Measurements from ENCODE around the gene JMJD8.

JMJD8 gene

DNA sequence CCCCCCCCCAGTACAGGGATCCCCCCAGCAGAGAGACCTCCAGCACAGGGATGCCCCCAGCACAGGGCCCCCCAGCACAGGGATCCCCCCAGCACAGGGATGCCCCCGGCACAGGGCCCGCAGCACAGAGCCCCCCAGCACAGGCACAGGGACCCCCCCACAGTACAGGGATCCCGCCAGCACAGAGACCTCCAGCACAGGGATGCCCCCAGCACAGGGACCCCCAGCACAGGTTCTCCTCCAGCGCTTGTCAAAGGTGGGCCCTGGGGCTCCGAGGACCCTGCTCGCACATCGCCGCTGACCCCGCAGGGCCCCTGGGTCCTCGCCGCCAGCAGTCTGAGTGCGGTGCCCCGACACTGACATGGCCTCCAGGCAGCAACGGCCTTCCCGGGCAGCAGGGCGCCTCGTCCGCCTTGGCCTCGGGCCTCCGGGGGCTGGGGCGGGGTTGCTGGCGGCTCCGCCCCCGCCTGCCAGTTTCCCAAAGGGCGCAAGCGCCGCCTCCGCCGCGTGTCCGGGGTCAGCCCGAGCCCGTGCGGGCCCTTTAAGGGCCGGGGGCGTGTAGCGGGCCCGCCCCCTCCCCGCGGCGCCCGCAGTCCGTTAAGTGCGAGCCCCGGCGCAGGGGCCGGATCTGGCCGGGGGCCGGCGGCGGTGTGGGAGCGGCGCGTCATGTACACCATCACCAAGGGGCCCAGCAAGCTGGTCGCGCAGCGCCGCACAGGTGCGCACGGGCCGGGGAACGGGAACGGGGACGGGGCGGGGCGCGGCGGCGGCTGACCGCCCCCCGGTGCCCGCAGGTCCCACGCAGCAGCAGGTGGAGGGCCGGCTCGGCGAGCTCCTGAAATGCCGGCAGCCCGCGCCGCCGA, 42.6 kb downstream of the JMJD8 start, which contains the start of gene MCRIP2:
TSS of gene MCRIP2 (plus strand) at position 503 of the 863 bp plus-strand sequence. CDS start at position 667, 164 bp downstream.
- TF ChIP-seq POLR2AphosphoS5 (IDR thresholded peaks at IDR 0.05; ENCODE audit: low read depth, low read length) (peak; percentile 78), SIN3A (IDR thresholded peaks at IDR 0.05; ENCODE audit: borderline replicate concordance, insufficient read depth, low read length) (no peak), FOXP2 (optimal IDR thresholded peaks at IDR 0.05; ENCODE audit: borderline replicate concordance, extremely low read depth, extremely low read length, insufficient read depth) (no peak), TAF1 (IDR thresholded peaks at IDR 0.05; ENCODE audit: borderline replicate concordance, insufficient read depth, low read length) (0 out of 2 replicates have a peak, but pooled peaks have one; percentile 50)
- TF ChIP-seq, protein P1, sequence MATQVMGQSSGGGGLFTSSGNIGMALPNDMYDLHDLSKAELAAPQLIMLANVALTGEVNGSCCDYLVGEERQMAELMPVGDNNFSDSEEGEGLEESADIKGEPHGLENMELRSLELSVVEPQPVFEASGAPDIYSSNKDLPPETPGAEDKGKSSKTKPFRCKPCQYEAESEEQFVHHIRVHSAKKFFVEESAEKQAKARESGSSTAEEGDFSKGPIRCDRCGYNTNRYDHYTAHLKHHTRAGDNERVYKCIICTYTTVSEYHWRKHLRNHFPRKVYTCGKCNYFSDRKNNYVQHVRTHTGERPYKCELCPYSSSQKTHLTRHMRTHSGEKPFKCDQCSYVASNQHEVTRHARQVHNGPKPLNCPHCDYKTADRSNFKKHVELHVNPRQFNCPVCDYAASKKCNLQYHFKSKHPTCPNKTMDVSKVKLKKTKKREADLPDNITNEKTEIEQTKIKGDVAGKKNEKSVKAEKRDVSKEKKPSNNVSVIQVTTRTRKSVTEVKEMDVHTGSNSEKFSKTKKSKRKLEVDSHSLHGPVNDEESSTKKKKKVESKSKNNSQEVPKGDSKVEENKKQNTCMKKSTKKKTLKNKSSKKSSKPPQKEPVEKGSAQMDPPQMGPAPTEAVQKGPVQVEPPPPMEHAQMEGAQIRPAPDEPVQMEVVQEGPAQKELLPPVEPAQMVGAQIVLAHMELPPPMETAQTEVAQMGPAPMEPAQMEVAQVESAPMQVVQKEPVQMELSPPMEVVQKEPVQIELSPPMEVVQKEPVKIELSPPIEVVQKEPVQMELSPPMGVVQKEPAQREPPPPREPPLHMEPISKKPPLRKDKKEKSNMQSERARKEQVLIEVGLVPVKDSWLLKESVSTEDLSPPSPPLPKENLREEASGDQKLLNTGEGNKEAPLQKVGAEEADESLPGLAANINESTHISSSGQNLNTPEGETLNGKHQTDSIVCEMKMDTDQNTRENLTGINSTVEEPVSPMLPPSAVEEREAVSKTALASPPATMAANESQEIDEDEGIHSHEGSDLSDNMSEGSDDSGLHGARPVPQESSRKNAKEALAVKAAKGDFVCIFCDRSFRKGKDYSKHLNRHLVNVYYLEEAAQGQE (IDR thresholded peaks at IDR 0.05; ENCODE audit: insufficient read depth in 1 of 2, low read depth in 2 of 2, low read length in 2 of 2), result no peak

DNA sequence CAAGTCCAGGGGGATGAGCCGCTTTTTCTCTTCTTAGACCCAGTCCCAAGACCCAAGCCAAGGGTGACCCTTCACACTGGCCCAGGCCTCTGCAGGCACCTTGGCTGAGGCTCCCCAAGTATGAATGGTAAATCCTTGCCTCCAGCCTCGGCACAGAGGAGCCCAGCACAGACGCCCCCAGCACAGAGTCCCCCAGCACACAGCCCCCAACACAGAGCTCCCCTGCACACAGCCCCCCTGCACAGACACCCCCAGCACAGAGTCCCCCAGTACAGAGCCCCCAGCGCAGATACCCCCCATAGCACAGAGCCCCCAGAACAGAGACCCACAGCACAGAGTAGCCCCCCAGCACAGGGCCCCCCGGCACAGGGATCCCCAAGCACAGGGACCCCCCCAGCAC, 43.5 kb downstream of the JMJD8 start:
- TF ChIP-seq, protein P1 (IDR thresholded peaks at IDR 0.05; ENCODE audit: insufficient read depth in 1 of 2, low read depth in 2 of 2, low read length in 2 of 2), result no peak
- no peak for TF ChIP-seq SIN3A (IDR thresholded peaks at IDR 0.05; ENCODE audit: borderline replicate concordance, insufficient read depth, low read length)
- TF ChIP-seq TAF1 (IDR thresholded peaks at IDR 0.05; ENCODE audit: borderline replicate concordance, insufficient read depth, low read length), result no peak
- TF ChIP-seq POLR2AphosphoS5 (IDR thresholded peaks at IDR 0.05; ENCODE audit: low read depth, low read length), result no peak
- TF ChIP-seq FOXP2 (optimal IDR thresholded peaks at IDR 0.05; ENCODE audit: borderline replicate concordance, extremely low read depth, extremely low read length, insufficient read depth), result no peak

DNA sequence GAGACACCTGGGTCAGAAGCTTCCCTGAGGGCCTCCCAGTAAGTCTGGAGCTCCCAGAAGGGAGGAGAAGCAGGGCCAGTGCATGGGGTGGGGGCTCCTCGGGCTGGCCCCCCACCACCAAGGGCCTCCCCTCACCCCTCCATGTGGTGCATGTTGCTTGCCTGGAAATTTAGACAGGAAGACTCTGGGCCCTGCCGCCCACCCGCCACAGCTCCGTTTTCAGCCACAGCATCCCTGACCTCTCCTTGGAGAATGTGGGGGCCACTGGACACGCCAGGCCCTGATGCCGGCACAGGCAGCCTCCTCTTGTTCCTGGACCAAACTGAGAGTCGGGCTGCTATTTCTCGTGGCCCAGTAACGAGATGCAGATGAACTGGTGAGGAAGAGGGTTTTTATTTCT, 45.3 kb downstream of the JMJD8 start:
- TF ChIP-seq POLR2AphosphoS5 (IDR thresholded peaks at IDR 0.05; ENCODE audit: low read depth, low read length), result no peak
- TF ChIP-seq, protein P1 (IDR thresholded peaks at IDR 0.05; ENCODE audit: insufficient read depth in 1 of 2, low read depth in 2 of 2, low read length in 2 of 2), result no peak
- TF ChIP-seq SIN3A (IDR thresholded peaks at IDR 0.05; ENCODE audit: borderline replicate concordance, insufficient read depth, low read length), result no peak
- TF ChIP-seq FOXP2 (optimal IDR thresholded peaks at IDR 0.05; ENCODE audit: borderline replicate concordance, extremely low read depth, extremely low read length, insufficient read depth), result no peak
- no peak for TF ChIP-seq TAF1 (IDR thresholded peaks at IDR 0.05; ENCODE audit: borderline replicate concordance, insufficient read depth, low read length)

DNA sequence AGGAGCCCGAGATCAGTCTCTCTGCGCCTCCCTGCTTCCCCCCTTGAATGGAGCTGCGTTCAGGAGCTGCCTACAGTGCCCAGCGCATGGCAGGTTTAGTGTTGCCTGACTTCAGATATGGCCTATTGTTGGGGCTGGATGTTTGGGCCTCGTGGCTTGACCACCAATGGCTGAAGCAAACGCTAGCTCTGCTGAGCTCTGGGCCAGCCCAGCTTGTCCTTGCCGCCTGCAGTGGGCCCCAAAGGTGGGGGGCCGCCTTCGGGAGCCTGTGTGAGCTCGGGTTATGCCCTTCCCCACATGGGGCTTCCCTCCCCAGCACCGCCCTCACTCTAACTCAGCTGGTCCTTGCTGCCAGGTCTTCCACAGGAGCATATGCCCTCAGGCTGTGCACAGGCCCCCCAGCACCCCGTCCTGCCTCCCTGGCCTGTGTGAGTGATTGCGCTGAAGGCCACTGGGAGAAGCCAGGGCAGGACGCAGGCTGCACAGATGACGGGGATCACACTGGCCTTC, 46.0 kb downstream of the JMJD8 start:
- TF ChIP-seq TAF1 (IDR thresholded peaks at IDR 0.05; ENCODE audit: borderline replicate concordance, insufficient read depth, low read length), result no peak
- no peak for TF ChIP-seq POLR2AphosphoS5 (IDR thresholded peaks at IDR 0.05; ENCODE audit: low read depth, low read length)
- TF ChIP-seq SIN3A (IDR thresholded peaks at IDR 0.05; ENCODE audit: borderline replicate concordance, insufficient read depth, low read length), result no peak
- no peak for TF ChIP-seq FOXP2 (optimal IDR thresholded peaks at IDR 0.05; ENCODE audit: borderline replicate concordance, extremely low read depth, extremely low read length, insufficient read depth)

DNA sequence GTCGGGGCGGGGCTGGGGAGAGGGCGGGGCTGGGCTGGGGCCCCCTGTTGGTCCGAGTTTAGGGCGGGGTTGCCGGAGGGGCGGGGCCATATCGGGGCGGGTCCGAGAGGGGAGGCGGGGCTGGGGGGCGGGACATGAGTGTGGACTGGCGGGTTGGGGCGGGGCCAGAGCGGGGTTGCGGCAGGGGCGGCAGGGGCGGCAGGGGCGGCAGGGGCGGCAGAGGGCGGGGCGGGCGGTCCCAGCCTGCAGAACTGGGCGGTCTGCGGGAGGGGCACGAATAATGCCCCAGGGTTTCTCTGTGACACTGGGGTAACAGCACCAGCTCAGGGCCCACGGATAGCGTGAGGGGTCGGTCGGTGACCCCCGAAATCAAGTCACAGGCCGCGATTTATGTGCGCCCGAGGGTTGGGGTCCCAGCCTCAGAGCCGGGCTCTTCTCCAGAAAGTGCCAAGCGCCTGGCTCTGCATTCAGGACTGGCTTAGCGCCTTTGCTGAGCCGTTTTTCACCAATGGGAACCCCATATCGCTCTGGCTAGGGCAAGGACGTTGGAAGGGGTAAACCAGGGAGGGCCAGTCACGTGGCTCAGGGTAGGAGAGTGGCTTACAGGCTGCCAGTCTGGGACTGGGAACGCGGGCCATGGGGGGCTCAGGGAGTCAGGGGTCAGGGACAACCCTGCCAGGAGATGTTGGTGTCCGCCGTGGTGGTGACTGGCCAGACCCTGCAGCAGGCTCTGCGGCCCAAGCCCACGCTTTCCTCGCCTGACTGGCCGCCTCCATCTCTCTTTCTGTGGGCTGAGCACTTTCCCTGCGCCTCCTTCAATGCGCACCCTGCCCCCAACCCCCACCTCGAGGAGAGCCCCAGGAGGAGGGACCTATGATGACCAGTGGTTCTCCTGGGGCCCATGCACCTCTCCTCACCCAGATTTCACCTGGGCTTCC, 46.8 kb downstream of the JMJD8 start:
- no peak for TF ChIP-seq SIN3A (IDR thresholded peaks at IDR 0.05; ENCODE audit: borderline replicate concordance, insufficient read depth, low read length)
- TF ChIP-seq POLR2AphosphoS5 (IDR thresholded peaks at IDR 0.05; ENCODE audit: low read depth, low read length), result no peak
- TF ChIP-seq FOXP2 (optimal IDR thresholded peaks at IDR 0.05; ENCODE audit: borderline replicate concordance, extremely low read depth, extremely low read length, insufficient read depth), result no peak
- TF ChIP-seq TAF1 (IDR thresholded peaks at IDR 0.05; ENCODE audit: borderline replicate concordance, insufficient read depth, low read length), result no peak
- TF ChIP-seq, protein P1 (IDR thresholded peaks at IDR 0.05; ENCODE audit: insufficient read depth in 1 of 2, low read depth in 2 of 2, low read length in 2 of 2), result no peak

Data from PFSK-1 (cell line).